ENCODE measurements around the gene PPP2R3C.
"Not testable (repeated sequence)": the region's sequence is repeated elsewhere in the genome, so short reads cannot be mapped to it uniquely, and the experiment has no call there.

PPP2R3C gene

GRCh38 chr14:35123388-35123703, 1.6 kb upstream of the PPP2R3C start:
- no peak for DNase-seq

GRCh38 chr14:35122696-35123387, 1.1 kb upstream of the PPP2R3C start:
- no peak for DNase-seq

GRCh38 chr14:35121026-35121886, 534 bp downstream of the PPP2R3C start:
- DNase-seq = no peak

- DNase-seq = no peak
These were observed 4.7 kb downstream of the PPP2R3C start for GRCh38 chr14:35117112-35117511.

GRCh38 chr14:35116242-35116641, 5.5 kb downstream of the PPP2R3C start:
- no peak for DNase-seq

GRCh38 chr14:35114036-35114435, 7.8 kb downstream of the PPP2R3C start:
- no peak for DNase-seq

- no peak for DNase-seq
These were observed 8.4 kb downstream of the PPP2R3C start for GRCh38 chr14:35113308-35113950.

- DNase-seq = no peak
These were observed 9.1 kb downstream of the PPP2R3C start for GRCh38 chr14:35112641-35113040.

- no peak for DNase-seq
These were observed 13.9 kb downstream of the PPP2R3C start for GRCh38 chr14:35107866-35108265.

- not testable (repeated sequence) for DNase-seq
These were observed 27.1 kb downstream of the PPP2R3C start for GRCh38 chr14:35094645-35095044.

- DNase-seq = no peak
These were observed 33.3 kb downstream of the PPP2R3C start for GRCh38 chr14:35088514-35088913.

GRCh38 chr14:35085441-35085840, 36.3 kb downstream of the PPP2R3C start:
- DNase-seq = no peak

- no peak for DNase-seq
These were observed 38.1 kb downstream of the PPP2R3C start for GRCh38 chr14:35083530-35084150.

- no peak for DNase-seq
These were observed 42.0 kb downstream of the PPP2R3C start for GRCh38 chr14:35079742-35080141.

GRCh38 chr14:35078082-35078481, 43.7 kb downstream of the PPP2R3C start:
- no peak for DNase-seq

GRCh38 chr14:35073486-35073885, 48.3 kb downstream of the PPP2R3C start:
- DNase-seq = no peak

- DNase-seq = no peak
These were observed 49.6 kb downstream of the PPP2R3C start for GRCh38 chr14:35072226-35072625.

- DNase-seq = no peak
These were observed 53.4 kb downstream of the PPP2R3C start for GRCh38 chr14:35068238-35069012.

- DNase-seq = not testable (repeated sequence)
These were observed 56.1 kb downstream of the PPP2R3C start for GRCh38 chr14:35065731-35066130.

- not testable (repeated sequence) for DNase-seq
These were observed 60.5 kb downstream of the PPP2R3C start for GRCh38 chr14:35061113-35061791.

- DNase-seq = no peak
These were observed 69.2 kb downstream of the PPP2R3C start for GRCh38 chr14:35052637-35053036.

- no peak for DNase-seq
These were observed 70.0 kb downstream of the PPP2R3C start for GRCh38 chr14:35051796-35052195.

Measured in activated CD8-positive, alpha-beta memory T cell treated with anti-CD3 and anti-CD28 coated beads, Interleukin-2, amount 50 U/mL, for 48 hours (primary cell).